Left lung (tissue), 10 donors: ENCODE results near the gene C14orf93. TPM values are rescaled to one million over a fixed set of nuclear protein-coding genes. Genes with fewer than 3 reads are reported as not detected.

Source experiments
- ATAC-seq: fragments of 200-7000 bp; cut with Tn5 transposase; one replicate; pipeline ENCODE4 v1.9.1; 2020; ENCODE audit warnings: moderate library complexity
- DNase-seq, 4 donors: peaks; one replicate each; pipeline ENCODE4 v3.0.0-alpha.2; 2013 to 2020
- H3K27ac ChIP-seq, 2 donors: fragments of 200-600 bp; sonication (generic) in 1 of 2; one replicate each; pipeline versions ENCODE4 v1.5.0 to v1.8.0; 2020 to 2021
- H3K27me3 ChIP-seq, 2 donors: fragments of 200-600 bp; sonication (generic) in 1 of 2; one replicate each; pipeline versions ENCODE4 v1.5.0 to v1.8.0; 2020 to 2021
- H3K36me3 ChIP-seq, 2 donors: fragments of 200-600 bp; sonication (generic) in 1 of 2; one replicate each; pipeline versions ENCODE4 v1.5.0 to v1.8.0; 2020 to 2021
- H3K4me1 ChIP-seq, 2 donors: fragments of 200-600 bp; one replicate each; pipeline ENCODE4 v1.8.0; 2021
- H3K4me3 ChIP-seq, 2 donors: fragments of 200-600 bp; sonication (generic) in 1 of 2; one replicate each; pipeline versions ENCODE4 v1.5.0 to v1.8.0; 2020 to 2021; ENCODE audit warnings: mild to moderate bottlenecking in 1 of 2
- H3K9me3 ChIP-seq, 2 donors: fragments of 200-600 bp; sonication (generic) in 1 of 2; one replicate each; pipeline versions ENCODE4 v1.5.0 to v1.8.0; 2020 to 2021
- intact Hi-C, 2 donors: fragments of 100-400 bp; cut with DNase I; formaldehyde crosslinking; loops; one replicate each; pipeline versions ENCODE4 v1.11.2 to v1.14.2; 2022
- polyA plus RNA-seq, 6 donors: library from polyadenylated mRNA; unstranded; fragments of 120-200 nt; gene quantifications; one replicate each; pipeline ENCODE4 v1.2.1, GENCODE V29; 2013; ENCODE audit not compliant: insufficient read length in 6 of 6
- total RNA-seq, 2 donors: library from RNA; stranded (reverse); fragmentation: NEBNext Ultra II Directional; extraction: Animal tissue kit (Norgen Biotek cat#: 25700); gene quantifications; one replicate each; pipeline ENCODE4 v1.2.1, GENCODE V29; 2021
- TF ChIP-seq, protein P1 (sequence below), 2 donors: fragments of 200-600 bp; sonication (generic) in 1 of 2; IDR thresholded peaks; one replicate each; pipeline versions ENCODE4 v1.5.0 to v1.8.0; 2021; ENCODE audit warnings: antibody characterized with exemption in 2 of 2
- donor health status: DM: no; HTN: yes; CAD: no.
- donor health status: DM: no; HTN: no; CAD: no.

C14orf93 gene
- total and polyA plus RNA-seq, 8 donors: 8.3 to 24.0 (median 21.3) TPM

DNA sequence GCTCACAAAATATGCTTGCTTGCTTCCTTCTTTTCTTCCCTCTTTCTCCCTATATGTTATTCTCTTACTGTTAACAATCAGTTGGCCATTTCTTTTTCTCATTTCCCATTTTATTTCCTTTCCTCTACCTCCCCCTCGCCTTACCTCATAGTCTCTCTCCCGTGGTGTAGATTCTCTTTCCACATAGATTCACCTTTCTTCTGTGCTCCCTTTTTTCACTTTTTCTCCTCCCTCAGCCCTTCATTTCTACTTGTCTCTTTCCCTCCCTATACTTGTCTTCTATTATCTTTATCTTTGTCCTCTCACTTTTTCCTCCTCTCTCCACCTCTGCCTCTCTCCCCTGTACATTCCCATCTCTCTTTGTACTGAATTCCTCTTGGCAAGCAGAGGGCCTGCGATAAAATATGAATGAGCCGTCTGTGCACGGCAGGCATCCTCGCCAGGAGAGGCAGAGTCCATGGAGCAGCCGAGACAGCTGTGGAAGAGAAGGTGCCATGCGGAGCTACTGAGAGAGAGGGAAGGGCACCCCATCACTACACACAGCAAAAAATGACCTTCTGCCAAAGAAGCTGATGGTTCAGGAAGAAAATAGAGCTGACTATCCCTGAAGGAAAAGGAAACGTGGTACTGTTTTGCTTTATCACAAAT, 12.1 kb downstream of the C14orf93 start:
- ATAC-seq (no peak), DNase-seq (no peak)
- no peak overlapping the region for H3K4me3 ChIP-seq
- no peaks in the 10 kb centered on the region for H3K27me3 ChIP-seq
- H3K36me3 ChIP-seq: peaks cover 0 to 4% of the 10 kb centered on the region in 2 donors
- TF ChIP-seq, protein P1, sequence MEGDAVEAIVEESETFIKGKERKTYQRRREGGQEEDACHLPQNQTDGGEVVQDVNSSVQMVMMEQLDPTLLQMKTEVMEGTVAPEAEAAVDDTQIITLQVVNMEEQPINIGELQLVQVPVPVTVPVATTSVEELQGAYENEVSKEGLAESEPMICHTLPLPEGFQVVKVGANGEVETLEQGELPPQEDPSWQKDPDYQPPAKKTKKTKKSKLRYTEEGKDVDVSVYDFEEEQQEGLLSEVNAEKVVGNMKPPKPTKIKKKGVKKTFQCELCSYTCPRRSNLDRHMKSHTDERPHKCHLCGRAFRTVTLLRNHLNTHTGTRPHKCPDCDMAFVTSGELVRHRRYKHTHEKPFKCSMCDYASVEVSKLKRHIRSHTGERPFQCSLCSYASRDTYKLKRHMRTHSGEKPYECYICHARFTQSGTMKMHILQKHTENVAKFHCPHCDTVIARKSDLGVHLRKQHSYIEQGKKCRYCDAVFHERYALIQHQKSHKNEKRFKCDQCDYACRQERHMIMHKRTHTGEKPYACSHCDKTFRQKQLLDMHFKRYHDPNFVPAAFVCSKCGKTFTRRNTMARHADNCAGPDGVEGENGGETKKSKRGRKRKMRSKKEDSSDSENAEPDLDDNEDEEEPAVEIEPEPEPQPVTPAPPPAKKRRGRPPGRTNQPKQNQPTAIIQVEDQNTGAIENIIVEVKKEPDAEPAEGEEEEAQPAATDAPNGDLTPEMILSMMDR (IDR thresholded peaks at IDR 0.05): no peak
- H3K27ac ChIP-seq: no peak overlapping the region
- H3K9me3 ChIP-seq: no peaks in the 10 kb centered on the region
- intact Hi-C loops: no loop called here
- peaks cover 3 to 10% of the 10 kb centered on the region in 2 donors for H3K4me1 ChIP-seq

DNA sequence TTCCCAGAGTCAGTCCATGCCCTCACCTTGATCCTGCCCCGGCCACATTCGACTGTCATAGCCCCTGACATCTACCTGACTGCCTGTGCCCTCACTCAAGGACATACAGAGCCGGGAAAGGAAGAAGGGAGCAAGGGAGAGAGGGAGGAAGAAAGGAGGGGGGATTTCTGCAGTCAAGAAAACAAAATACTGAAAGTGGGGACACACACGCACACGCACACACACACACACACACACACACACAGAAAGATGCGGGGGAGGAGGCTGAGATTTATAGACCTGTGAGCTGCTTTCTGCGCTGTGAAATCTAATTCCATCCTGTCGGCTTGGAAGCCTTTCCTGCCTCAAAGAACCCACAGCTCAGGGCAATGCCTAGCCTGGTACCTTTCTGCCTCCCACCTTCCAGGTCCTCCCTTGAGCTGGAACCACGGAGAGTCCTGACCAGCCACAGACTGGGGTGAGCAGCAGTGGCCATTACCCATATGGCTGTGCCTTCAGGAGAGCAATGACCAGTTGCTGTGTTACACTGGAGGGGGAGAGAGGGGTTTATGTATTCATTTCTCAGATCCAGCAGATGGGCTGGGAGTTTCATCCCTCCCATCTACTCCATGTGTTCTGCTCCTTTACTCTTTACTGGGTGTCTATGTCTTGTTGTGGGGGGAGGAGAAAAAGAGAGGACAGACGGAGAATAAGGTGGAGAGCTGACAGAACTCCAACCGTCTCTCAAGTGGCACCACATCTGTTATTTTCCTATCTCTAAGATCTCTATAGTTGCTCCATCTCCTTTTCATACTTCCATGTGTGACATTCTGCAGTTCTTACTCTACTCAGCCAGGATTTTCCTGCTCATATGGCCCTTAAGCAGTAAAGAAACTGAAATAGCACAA, 12.9 kb downstream of the C14orf93 start:
- ATAC-seq (no peak), DNase-seq (no peak)
- no peak overlapping the region for H3K4me3 ChIP-seq
- TF ChIP-seq, protein P1 (IDR thresholded peaks at IDR 0.05): no peak
- no peaks in the 10 kb centered on the region for H3K9me3 ChIP-seq
- no peaks in the 10 kb centered on the region for H3K27me3 ChIP-seq
- no peak overlapping the region for H3K27ac ChIP-seq
- intact Hi-C loops: no loop called here
- H3K4me1 ChIP-seq: peaks cover 3 to 10% of the 10 kb centered on the region in 2 donors
- H3K36me3 ChIP-seq: peaks cover 0 to 4% of the 10 kb centered on the region in 2 donors

DNA sequence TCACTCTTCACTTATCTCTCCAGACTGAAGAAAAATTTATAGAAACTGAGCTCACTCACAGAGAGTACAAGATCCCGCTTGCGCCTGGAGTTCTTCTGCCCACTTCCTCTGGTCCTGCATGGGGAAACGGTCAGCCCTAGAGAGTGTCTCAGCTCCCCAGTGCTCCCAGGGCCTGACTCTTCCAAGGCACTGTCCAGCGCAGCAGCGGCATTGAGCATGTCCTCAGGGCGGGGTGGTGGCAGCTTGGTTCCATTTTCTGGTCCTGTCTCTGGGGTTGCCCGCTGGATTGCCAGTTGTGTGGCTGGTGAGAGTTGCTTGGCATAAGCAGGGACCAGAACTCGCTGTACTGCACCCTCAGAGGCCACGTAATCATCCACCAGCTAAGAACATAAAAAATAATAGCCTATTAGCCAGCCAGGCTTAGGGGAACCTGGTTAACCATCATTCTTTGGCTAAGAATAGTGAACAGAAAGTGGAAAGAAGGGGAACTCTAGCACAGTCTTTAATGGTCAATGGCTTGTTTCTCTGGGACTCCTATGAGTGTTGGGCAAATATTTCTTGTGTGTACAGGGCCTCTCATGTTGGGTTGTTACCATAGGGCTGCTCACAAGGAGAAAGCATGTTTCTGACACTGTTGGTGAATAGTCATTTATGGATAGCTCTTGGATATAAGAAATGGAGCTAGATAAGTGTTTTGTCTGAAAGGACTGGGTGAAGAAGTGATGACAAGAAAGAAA, 13.9 kb downstream of the C14orf93 start:
- DNase-seq (no peak), ATAC-seq (peak; percentile 83)
- Histone ChIP-seq H3K9me3 (no peaks in the 10 kb centered on the region), H3K27me3 (no peaks in the 10 kb centered on the region), H3K4me3 (no peak overlapping the region), H3K4me1 (peaks cover 3 to 10% of the 10 kb centered on the region in 2 donors), H3K27ac (peak overlapping the region in 1 of 2 donors; percentile 7), H3K36me3 (peaks cover 0 to 11% of the 10 kb centered on the region in 2 donors)
- intact Hi-C loops: no loop called here
- TF ChIP-seq, protein P1 (IDR thresholded peaks at IDR 0.05): no peak

DNA sequence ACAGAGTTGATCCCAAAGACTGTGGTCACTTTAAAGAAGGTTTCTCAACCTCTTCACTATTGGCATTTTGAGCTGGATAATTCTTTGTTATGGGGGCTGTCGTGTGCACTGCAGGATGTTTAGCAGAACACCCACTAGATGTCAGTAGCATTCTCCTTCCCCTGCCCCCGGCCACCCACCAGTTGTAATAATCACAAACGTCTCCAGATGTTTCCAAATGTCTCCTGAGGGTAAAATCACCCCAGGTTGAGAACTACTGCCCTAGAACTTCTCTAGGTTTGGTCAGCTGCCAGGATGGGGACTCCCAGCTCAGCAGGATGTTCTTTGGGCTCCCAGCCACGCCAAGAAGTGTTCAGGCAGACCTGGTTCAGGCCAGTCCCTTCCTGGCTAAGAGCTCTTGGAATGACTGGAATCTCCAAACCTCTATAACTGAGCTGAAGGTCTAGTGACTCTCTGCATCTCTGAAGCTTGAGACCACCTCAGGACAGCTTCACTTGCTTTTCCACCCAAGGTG, 15.1 kb downstream of the C14orf93 start:
- H3K4me3 ChIP-seq: no peak overlapping the region
- H3K4me1 ChIP-seq: peaks cover 3 to 10% of the 10 kb centered on the region in 2 donors
- DNase-seq (peak in 2 of 4 donors; percentile 60 to 67), ATAC-seq (peak; percentile 77)
- H3K27me3 ChIP-seq: no peaks in the 10 kb centered on the region
- H3K9me3 ChIP-seq: no peaks in the 10 kb centered on the region
- intact Hi-C loops: no loop called here
- TF ChIP-seq, protein P1 (IDR thresholded peaks at IDR 0.05): peak; percentile 25 to 29
- peaks cover 0 to 11% of the 10 kb centered on the region in 2 donors for H3K36me3 ChIP-seq
- no peak overlapping the region for H3K27ac ChIP-seq
